ENCODE data around the gene GREB1L. TPM values are rescaled to one million over a fixed set of nuclear protein-coding genes. Genes with fewer than 3 reads are reported as not detected.

Gene GREB1L
- total and polyA plus RNA-seq, 9 of the 15 experiments (the other 6 are each of a cell fraction or from before 2014, with no cell fraction given): 0.03 TPM; not detected in 8

GRCh38 chr18:21267400-21267799 lies 25.4 kb downstream of the GREB1L start:
- ATAC-seq: no peak
- 0% methylated on average over 2 of the region's 2 CpGs for WGBS (ENCODE audit: insufficient coverage, low coverage, missing lambda C conversion rate)
- in situ Hi-C loops (cut with MboI): no loop called here

More at GRCh38 chr18:21267400-21267799, 25.4 kb downstream of the GREB1L start:
- ChIA-PET POLR2A (interaction anchor here (1.1 kb wide), 1 partner anchor 106 kb away, joined by 3 read pairs; no protein-coding TSS in a partner anchor), CTCF (ENCODE audit: low intra/inter-chr PET ratio) (no interaction called here)
- no peaks in the 10 kb centered on the region for H3K4me1 ChIP-seq (replicated peaks in 1 of 2; ENCODE audit: control insufficient read depth in 2 of 2, insufficient read depth in 2 of 2, low read length in 2 of 2)
- no peaks in the 10 kb centered on the region for H3K36me3 ChIP-seq (ENCODE audit: control insufficient read depth, insufficient read depth, low read length)
- FAIRE-seq: no peak
- no peaks in the 10 kb centered on the region for H3K9me1 ChIP-seq (ENCODE audit: control insufficient read depth, insufficient read depth, low read length)
- H3K4me3 ChIP-seq: no peak overlapping the region
- no peak for DNase-seq (ENCODE audit: extremely low read depth in 1 of 4, low spot score in 3 of 4)
- no peak overlapping the region for H2AFZ ChIP-seq (ENCODE audit: low read depth, low read length)
- no peaks in the 10 kb centered on the region for H3K9me3 ChIP-seq (replicated peaks; ENCODE audit: control insufficient read depth, insufficient read depth, low read depth, low read length)
- no TSS peak for BruUV-seq (replicated peaks)
- TF ChIP-seq GTF2B (IDR thresholded peaks at IDR 0.05; ENCODE audit: extremely low read depth, insufficient read length) (no peak), NEUROD1 (IDR thresholded peaks at IDR 0.05; ENCODE audit: borderline replicate concordance, low read depth, low read length, partially characterized antibody) (no peak), DIDO1 (tag; IDR thresholded peaks at IDR 0.05; ENCODE audit: low read depth) (no peak), PML (IDR thresholded peaks at IDR 0.05; ENCODE audit: low read length) (no peak), ZNF184 (CRISPR knock-in tag; IDR thresholded peaks at IDR 0.05) (no peak), ZKSCAN3 (CRISPR knock-in tag; IDR thresholded peaks at IDR 0.05) (no peak), ZBED1 (IDR thresholded peaks at IDR 0.05) (no peak), FOXA1 (IDR thresholded peaks at IDR 0.05; ENCODE audit: borderline replicate concordance) (no peak), TSHZ1 (CRISPR knock-in tag; IDR thresholded peaks at IDR 0.05) (no peak), CGGBP1 (CRISPR knock-in tag; IDR thresholded peaks at IDR 0.05) (no peak), KDM5B (IDR thresholded peaks at IDR 0.05; ENCODE audit: insufficient replicate concordance, low read depth, low read length) (no peak)
- no peaks in the 10 kb centered on the region for H3K27me3 ChIP-seq (ENCODE audit: control insufficient read depth in 2 of 2, insufficient read depth in 2 of 2, low read length in 2 of 2)
- no peak overlapping the region for H3K4me2 ChIP-seq (ENCODE audit: insufficient read depth, low read length)
- H3K27ac ChIP-seq (ENCODE audit: extremely low read depth, low read depth, low read length): no peak overlapping the region
- no peak overlapping the region for H3K9ac ChIP-seq (ENCODE audit: insufficient read depth in 1 of 2, low read depth in 2 of 2, low read length in 2 of 2)
- no peaks in the 10 kb centered on the region for H4K20me1 ChIP-seq (replicated peaks; ENCODE audit: control insufficient read depth, insufficient read depth, low read length)
- intact Hi-C loops (cut with micrococcal nuclease): no loop called here
- no peaks in the 10 kb centered on the region for H3K79me2 ChIP-seq (ENCODE audit: control insufficient read depth, insufficient read depth, low read length)
